Fibroblast of skin of abdomen (primary cell): ENCODE data around the gene NODAL.

Source experiments
- DNase-seq: peaks from one replicate; pipeline ENCODE4 v3.0.0-alpha.2; 2013

Gene NODAL

GRCh38 chr10:70462349-70462984 is 21.0 kb upstream of the NODAL start:
- DNase-seq, result no peak

- DNase-seq, result peak; percentile 40
Observed at GRCh38 chr10:70461397-70462348, 20.2 kb upstream of the NODAL start.

DNA sequence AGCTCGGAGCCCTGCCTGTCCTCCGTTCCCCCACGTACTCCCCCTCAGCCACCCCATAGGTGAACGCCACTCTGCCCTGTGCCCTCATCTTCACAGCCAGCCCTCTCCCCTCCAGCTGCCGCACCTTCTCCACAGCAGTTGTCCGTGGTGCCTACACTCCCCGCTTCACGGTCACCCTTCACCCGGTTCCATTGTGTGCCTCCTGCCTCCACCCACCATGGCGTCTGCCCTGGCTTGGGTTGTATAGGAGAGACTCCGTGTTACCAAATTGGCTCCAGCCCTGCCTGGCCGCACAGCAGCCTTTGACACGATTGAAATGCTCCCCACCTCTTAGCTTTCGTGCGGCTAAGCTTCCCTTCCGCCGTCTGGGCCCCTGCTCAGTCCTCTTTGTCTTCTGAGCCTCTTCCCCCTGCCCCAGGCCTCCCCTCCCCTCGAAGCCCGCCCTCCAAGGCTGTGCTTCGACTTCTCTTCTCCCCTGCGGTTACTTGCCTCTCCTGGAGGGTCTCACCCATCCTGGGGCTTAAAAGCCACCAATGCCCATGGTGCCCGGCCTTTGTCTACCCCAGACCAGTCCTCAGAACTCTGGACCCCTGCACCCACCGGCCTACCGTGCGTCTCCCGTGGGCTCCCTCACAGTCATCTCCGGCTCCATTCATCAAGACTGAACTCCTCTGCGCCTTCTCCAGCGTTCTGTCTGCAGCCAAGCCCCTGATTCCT is 18.5 kb upstream of the NODAL start:
- no peak for DNase-seq

DNA sequence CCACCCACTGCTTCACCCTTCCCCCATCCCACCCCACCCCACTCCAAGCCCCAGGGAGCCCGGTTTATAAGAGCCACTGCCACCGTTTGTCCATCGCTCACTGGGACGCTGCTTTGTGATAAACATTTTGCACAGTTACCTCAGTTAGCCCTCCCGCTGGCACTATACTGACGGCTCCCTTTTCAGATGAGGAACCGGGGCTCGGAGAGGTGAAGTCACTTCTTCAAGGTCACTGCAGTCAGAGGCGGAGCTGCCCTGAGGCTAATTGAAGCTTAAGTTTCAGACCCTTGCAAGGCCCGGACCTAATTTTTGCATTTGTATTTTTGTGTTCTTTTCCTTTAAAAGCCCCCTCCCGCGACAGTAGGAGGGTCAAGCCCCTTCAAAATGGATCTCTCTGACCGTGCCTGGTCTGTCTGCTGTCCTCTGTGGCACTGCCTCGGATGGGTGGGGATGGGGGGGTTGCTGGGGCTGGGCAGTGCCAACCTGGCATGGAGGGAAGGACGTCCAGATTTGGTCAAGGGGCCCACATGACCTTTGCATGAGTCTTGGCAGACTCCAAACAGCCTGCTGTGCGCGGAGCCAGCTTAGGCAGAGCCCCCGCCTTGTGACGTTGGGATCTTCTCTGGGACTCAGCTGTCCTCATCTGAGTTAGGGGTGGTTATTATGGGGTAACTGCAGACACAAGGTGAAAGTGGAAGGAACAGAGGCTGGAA is 17.7 kb upstream of the NODAL start:
- no peak for DNase-seq

DNA sequence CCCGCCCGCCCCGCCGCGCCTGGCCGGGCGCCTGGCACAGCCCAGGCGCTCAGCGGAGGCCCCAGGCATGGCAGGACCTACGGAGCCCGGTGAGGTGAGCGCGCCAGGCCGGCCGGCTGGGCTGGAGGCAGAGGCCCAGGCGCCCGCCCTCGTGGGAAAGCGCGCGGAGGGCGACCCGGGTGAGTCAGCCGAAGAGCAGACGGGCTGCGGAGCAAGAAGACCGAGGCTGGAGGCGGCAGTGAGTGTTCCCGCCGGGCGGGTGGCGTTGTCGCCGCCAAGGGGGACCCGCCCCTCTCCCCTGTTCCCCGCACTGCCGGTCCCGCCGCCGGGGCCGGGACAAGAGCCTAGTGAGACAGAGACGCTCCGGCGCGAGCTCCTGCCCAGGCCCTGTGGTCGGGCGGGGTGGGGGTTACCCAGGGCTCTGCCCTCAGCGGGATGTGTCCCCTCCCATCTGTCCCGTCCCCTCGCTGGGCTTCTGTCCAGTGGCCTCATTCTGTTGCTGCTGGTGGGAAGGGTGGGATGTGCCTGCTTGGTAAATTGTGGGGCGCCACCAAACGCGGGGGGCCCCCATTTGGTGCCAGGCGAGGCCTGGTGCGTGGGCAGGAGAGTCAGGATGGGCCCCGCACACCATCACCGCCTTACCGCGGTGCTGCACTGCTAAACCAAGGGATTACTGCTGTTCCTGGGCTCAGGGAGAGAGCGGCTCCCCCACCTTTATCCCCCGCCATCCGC is 17.0 kb upstream of the NODAL start:
- DNase-seq, result peak; percentile 66

GRCh38 chr10:70457759-70458305 is 16.4 kb upstream of the NODAL start:
- no peak for DNase-seq

DNA sequence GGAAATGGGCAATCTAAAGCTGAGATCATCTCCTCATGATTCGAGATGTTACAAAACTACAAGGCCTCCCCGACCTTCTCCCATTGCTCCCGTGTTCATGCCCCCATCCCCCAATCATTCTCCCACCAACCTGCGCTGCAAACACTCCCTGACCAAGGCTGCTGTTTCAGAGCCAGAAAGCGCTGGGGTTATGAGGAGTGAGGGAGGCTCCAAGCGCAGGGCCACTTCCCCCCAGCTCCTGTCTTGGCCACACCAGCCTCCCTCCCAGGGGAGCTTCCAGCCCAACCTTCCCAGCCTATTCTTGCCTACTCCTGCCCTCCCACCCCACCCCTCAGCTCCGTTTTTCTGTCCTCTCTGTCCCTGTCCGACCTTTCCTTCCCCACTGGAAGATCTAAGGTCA is 14.7 kb upstream of the NODAL start:
- DNase-seq, result no peak

DNA sequence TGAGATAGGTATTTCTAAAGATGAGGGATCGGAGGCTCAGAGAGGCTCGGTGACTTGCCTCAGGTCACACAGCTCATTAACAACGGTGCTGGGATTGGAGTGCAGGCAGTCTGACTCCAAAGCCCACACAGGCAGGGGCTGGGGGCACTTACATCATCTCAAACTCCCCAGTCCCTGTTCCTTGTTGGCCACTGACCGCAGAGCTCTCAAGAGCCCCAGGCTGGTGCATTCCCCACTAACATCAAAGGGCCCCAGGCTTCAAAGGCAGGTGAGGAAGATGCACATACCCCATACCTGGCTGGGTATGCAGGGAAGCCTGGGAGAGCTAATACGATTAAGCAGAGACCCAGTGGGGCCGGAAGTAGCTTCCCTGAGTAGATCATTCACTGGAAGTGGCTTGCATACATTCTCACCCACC is 13.7 kb upstream of the NODAL start:
- no peak for DNase-seq

DNA sequence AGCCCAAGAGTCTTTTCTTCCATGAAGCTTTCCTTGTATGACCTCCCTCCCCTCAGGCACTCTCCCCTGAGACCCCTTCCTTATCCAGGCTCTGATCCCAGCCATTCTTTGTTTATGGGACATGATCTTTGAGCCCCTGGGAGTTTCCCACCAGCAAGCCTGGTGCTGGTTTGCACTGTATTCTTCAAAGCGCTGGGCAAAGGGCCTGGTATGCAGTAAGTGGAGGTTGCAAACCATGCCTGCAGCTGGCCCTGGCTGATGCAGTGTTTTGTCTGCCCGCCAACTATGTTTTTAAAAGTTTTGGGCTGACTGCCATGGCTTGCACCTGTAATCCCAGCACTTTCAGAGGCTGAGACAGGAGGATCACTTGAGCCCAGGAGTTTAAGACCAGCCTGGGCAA is 6.8 kb upstream of the NODAL start:
- no peak for DNase-seq

- peak; percentile 78 for DNase-seq
Observed at GRCh38 chr10:70445718-70446657, 4.5 kb upstream of the NODAL start.

GRCh38 chr10:70444744-70445143 is 3.3 kb upstream of the NODAL start:
- no peak for DNase-seq

DNA sequence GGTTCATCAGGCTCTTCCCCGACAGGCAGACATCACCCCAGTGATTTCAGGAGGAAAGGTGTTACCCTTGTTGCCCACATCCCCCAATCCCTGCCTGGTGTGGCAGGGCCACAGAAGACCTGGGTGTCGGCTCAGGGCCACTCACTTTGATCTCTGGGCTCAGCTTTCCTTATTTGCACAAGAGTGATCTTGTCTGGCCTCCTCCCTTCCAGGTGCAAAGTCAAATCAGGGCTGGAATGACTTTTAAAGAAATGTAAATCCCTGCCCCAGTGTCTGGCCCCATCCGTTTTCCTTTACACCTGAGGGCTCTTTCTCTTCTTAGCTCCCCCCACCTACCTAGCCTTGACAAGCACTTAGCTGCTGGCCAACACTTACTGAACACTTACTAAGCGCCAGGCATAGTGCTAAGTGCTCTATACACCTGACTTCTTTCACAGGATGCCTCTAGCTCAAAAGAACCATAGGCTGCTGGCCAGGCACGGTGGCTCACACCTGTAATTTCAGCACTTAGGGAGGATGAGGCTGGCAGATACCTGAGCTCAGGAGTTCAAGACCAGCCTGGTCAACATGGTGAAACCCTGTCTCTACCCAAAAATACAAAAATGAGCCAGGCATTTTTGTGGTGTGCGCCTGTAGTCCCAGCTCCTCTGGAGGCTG is 979 bp upstream of the NODAL start:
- DNase-seq, result no peak

- no peak for DNase-seq
Observed at GRCh38 chr10:70441895-70442309, 421 bp upstream of the NODAL start.

DNA sequence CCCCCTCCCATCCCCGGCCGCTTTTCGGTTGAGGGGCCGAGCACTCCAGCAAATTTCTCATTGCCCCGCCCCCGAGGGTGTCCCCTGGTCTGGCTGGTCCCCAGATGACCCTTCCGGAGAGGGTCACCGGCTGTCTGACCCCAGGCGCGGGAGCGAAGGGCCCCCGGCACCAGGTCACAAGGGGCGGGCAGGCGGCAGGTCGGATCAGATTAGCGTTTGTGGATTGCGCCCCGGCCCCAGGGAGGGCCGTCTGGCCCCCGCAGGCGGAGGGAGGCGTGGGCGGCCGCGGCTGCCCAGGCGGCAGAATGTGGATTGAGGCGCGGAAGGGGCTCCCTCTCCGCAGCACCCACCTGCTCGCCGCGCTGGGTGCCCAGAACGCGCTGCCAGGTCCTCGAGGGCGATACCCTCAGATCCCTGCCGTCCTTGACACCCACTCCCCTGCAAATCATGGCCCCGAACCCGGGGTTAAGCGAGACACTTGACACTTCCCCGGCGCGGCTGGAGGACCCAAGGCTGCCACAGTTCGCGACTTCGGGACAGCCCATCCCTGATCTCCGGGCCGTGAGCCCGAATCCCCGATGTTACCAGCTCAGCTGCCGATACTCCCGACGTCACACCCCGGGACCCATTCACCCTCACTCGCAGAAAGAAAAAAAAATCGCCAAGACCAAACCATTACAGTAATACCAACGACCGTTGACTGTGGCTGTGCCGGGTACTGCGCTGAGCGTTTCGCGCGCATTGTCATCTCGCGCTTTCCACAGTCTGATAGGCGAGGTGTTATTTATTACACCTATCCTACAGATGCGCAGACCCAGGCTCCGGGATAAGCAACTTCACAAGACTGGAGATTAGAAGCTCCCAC is 953 bp downstream of the NODAL start:
- no peak for DNase-seq

GRCh38 chr10:70437721-70438120 is 3.8 kb downstream of the NODAL start:
- DNase-seq, result no peak

DNA sequence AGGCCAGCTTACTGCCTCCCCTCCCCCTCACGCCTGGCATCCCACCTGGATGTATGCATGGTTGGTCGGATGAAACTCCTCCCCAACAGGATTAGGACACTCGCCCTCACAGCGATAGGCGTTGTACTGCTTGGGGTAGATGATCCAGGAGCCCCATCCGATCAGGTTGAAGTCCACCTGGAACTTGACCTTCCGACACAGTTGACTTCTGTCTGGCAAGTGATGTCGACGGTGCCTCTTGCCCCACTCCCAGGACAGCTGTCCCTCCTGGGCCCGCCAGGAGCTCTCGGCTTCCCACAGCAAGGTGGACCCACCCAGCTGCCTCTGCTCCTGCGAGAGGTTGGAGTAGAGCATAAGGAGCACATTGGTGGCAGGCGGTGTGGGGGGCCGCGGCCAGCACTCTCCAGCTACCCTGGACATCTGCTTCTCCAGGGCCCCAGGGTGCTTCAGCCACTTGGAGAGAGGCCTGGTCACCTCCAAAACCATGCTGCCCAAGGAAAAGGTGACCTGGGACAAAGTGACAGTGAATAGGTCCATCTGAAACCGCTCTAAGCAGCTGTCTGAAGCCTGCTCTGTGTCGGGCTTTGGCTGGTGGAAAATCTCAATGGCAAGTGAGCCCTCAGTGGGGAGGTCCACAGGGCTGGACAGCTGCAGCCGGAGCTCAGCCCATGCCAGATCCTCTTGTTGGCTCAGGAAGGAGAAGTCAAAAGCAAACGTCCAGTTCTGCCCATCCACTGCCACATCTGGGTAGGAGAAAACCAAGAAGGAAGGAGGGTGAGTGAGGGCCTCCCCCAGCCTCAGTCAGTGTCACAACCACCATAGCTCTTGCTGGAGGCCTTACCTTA is 6.0 kb downstream of the NODAL start:
- no peak for DNase-seq

- DNase-seq, result peak; percentile 42
Observed at GRCh38 chr10:70433581-70434280, 7.8 kb downstream of the NODAL start.
